Esophagus muscularis mucosa (tissue), 3 donors: ENCODE results near the gene KLRC1.

Source experiments
- POLR2A ChIP-seq: fragments of 450-650 bp; IDR thresholded peaks from one replicate; pipeline ENCODE4 v1.6.1; 2017; ENCODE audit warnings: antibody characterized with exemption, moderate library complexity, mild to moderate bottlenecking, low read depth
- POLR2AphosphoS5 ChIP-seq, 2 donors: sonication (generic); formaldehyde crosslinking; IDR thresholded peaks; one replicate each; pipeline ENCODE4 v1.6.1; 2017; ENCODE audit warnings: antibody characterized with exemption in 2 of 2
- TF ChIP-seq, protein P1 (sequence below), 3 experiments: fragments of 200-600 bp in 2 of 3; fragments of 450-650 bp in 1 of 3; sonication (generic) in 2 of 3; IDR thresholded peaks; one replicate each; pipeline ENCODE4 v1.5.1; 2017 to 2019; ENCODE audit warnings: antibody characterized with exemption in 3 of 3, mild to moderate bottlenecking in 2 of 3, moderate library complexity in 1 of 3

GRCh38 chr12:10466311-10466710 lies 13.1 kb upstream of the KLRC1 start:
- TF ChIP-seq, protein P1, sequence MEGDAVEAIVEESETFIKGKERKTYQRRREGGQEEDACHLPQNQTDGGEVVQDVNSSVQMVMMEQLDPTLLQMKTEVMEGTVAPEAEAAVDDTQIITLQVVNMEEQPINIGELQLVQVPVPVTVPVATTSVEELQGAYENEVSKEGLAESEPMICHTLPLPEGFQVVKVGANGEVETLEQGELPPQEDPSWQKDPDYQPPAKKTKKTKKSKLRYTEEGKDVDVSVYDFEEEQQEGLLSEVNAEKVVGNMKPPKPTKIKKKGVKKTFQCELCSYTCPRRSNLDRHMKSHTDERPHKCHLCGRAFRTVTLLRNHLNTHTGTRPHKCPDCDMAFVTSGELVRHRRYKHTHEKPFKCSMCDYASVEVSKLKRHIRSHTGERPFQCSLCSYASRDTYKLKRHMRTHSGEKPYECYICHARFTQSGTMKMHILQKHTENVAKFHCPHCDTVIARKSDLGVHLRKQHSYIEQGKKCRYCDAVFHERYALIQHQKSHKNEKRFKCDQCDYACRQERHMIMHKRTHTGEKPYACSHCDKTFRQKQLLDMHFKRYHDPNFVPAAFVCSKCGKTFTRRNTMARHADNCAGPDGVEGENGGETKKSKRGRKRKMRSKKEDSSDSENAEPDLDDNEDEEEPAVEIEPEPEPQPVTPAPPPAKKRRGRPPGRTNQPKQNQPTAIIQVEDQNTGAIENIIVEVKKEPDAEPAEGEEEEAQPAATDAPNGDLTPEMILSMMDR (IDR thresholded peaks at IDR 0.05), result no peak
- TF ChIP-seq POLR2A (no peak), POLR2AphosphoS5 (IDR thresholded peaks at IDR 0.05) (no peak)
